OCI-LY7 (cell line): ENCODE measurements around the gene RPRML.

Experiments used
- CTCF ChIP-seq: fragments of 200-600 bp; sonication (generic); conservative IDR thresholded peaks from 2 replicates; pipeline ENCODE4 v1.5.1; 2014; ENCODE audit warnings: mild to moderate bottlenecking, antibody characterized with exemption, low read length, moderate library complexity, mixed read lengths
- EZH2phosphoT487 ChIP-seq: fragments of 200-600 bp; sonication (generic); IDR thresholded peaks from 2 replicates; pipeline ENCODE4 v1.6.1; 2018; ENCODE audit warnings: low read depth, borderline replicate concordance, mild to moderate bottlenecking, mixed run types, antibody characterized with exemption, low read length, moderate library complexity, mixed read lengths

- TF ChIP-seq CTCF (no peak), EZH2phosphoT487 (no peak)
Measured at GRCh38 chr17:46943218-46943500, 35.9 kb downstream of the RPRML start.
